H1 (cell line): Measurements from ENCODE around the gene COA3. TPM values are rescaled to one million over a fixed set of nuclear protein-coding genes. Genes with fewer than 3 reads are reported as not detected.

Experiments used
- BRCA1 ChIP-seq: IDR thresholded peaks from 2 replicates; pipeline ENCODE4 v1.6.1; 2012; ENCODE audit warnings: low read depth, low read length, improper control_type of control experiment
- NANOG ChIP-seq: IDR thresholded peaks from 2 replicates; pipeline ENCODE4 v1.6.1; 2011; ENCODE audit warnings: low read length, low read depth, mild to moderate bottlenecking, inconsistent platforms; ENCODE audit not compliant: insufficient read depth, poor library complexity, severe bottlenecking
- SP2 ChIP-seq: IDR thresholded peaks from 2 replicates; pipeline ENCODE4 v1.6.1; 2012; ENCODE audit warnings: mild to moderate bottlenecking, low read length, inconsistent platforms
- polyA plus RNA-seq, 7 experiments: library from polyadenylated mRNA; depleted of rRNA in 3 of 7; stranded (reverse) in 5 of 7; unstranded in 2 of 7; fragments of >200 nt in 5 of 7; fragments of 200-250 nt in 2 of 7; gene quantifications; 1 replicate in 5 of 7; 2 replicates in 1 of 7; 4 replicates in 1 of 7; pipeline versions ENCODE4 v1.2.1 to v1.2.3, GENCODE V29; 2011 to 2013; ENCODE audit warnings: missing spikeins in 2 of 7, mixed read lengths in 2 of 7
- total RNA-seq: library from RNA; stranded (reverse); fragmentation: NEBNext Ultra II Directional; extraction: Animal tissue kit (Norgen Biotek cat#: 25700); gene quantifications from 2 replicates; pipeline ENCODE4 v1.2.1, GENCODE V29; 2021
- TF ChIP-seq, protein P1 (sequence below): IDR thresholded peaks from 2 replicates; pipeline ENCODE4 v1.6.1; 2011; ENCODE audit warnings: low read depth, mild to moderate bottlenecking, low read length; ENCODE audit not compliant: insufficient read depth

The COA3 gene
- total and polyA plus RNA-seq, 2 of the 8 experiments (the other 6 are each of a cell fraction or from before 2014, with no cell fraction given): 68.4 to 143 TPM

DNA sequence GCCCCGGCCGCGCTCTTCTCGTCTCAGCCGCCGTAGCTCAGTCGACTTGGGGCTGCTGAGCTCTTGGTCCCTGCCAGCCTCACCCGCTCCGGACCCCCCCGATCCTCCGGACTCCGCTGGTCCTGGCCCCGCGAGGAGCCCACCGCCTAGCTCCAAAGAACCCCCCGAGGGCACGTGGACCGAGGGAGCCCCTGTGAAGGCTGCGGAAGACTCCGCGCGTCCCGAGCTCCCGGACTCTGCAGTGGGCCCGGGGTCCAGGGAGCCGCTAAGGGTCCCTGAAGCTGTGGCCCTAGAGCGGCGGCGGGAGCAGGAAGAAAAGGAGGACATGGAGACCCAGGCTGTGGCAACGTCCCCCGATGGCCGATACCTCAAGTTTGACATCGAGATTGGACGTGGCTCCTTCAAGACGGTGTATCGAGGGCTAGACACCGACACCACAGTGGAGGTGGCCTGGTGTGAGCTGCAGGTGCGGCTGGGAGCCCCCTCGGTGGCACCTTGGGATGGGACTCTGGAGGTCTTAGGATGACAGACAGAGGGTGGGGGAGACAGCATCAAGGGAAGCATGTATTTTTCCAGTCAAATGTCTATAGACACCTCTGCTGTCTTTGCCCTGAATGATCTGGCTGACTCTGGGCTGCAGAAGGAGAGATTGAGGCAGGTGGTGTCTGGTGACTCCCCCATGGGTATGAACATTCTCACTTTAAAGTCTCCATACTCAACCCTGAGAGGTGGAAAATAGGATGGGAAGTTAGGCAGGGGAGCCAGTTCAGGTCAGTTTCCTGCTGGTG, 17.5 kb downstream of the COA3 start (continued):
- TF ChIP-seq, protein P1, sequence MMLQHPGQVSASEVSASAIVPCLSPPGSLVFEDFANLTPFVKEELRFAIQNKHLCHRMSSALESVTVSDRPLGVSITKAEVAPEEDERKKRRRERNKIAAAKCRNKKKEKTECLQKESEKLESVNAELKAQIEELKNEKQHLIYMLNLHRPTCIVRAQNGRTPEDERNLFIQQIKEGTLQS: no peak
- no peak for TF ChIP-seq NANOG
- TF ChIP-seq BRCA1: no peak
- no peak for TF ChIP-seq SP2
